GM15510 (cell line): Measurements from ENCODE around the gene SCP2.

Source experiments
- POLR2A ChIP-seq: IDR thresholded peaks from 3 replicates; pipeline ENCODE4 v1.6.1; 2011; ENCODE audit warnings: borderline replicate concordance; ENCODE audit not compliant: insufficient read length; ENCODE audit errors: extremely low read depth

The SCP2 gene

GRCh38 chr1:52994656-52995055 is 67.6 kb downstream of the SCP2 start:
- TF ChIP-seq POLR2A, result no peak

GRCh38 chr1:52996653-52997052 is 69.6 kb downstream of the SCP2 start:
- no peak for TF ChIP-seq POLR2A

- TF ChIP-seq POLR2A, result no peak
Observed at GRCh38 chr1:53001128-53001527, 74.1 kb downstream of the SCP2 start.

GRCh38 chr1:53011175-53011574 is 84.1 kb downstream of the SCP2 start:
- no peak for TF ChIP-seq POLR2A

GRCh38 chr1:53014791-53015507 is 87.9 kb downstream of the SCP2 start:
- peak; percentile 46 for TF ChIP-seq POLR2A

GRCh38 chr1:53015508-53015860 is 88.4 kb downstream of the SCP2 start:
- no peak for TF ChIP-seq POLR2A

- no peak for TF ChIP-seq POLR2A
Observed at GRCh38 chr1:53016705-53017104, 89.6 kb downstream of the SCP2 start.

GRCh38 chr1:53020588-53020987 is 93.5 kb downstream of the SCP2 start:
- no peak for TF ChIP-seq POLR2A

- TF ChIP-seq POLR2A, result no peak
Observed at GRCh38 chr1:53022179-53022578, 95.1 kb downstream of the SCP2 start.

GRCh38 chr1:53023546-53023945 is 96.5 kb downstream of the SCP2 start:
- TF ChIP-seq POLR2A, result no peak

- TF ChIP-seq POLR2A, result no peak
Observed at GRCh38 chr1:53024117-53024516, 97.0 kb downstream of the SCP2 start.

- TF ChIP-seq POLR2A, result no peak
Observed at GRCh38 chr1:53025034-53025768, 98.1 kb downstream of the SCP2 start.

GRCh38 chr1:53025769-53026112 is 98.7 kb downstream of the SCP2 start:
- TF ChIP-seq POLR2A, result no peak

- TF ChIP-seq POLR2A, result no peak
Observed at GRCh38 chr1:53026254-53026653, 99.2 kb downstream of the SCP2 start.

- no peak for TF ChIP-seq POLR2A
Observed at GRCh38 chr1:53031732-53032131, 104.7 kb downstream of the SCP2 start.

- no peak for TF ChIP-seq POLR2A
Observed at GRCh38 chr1:53037159-53037558, 110.1 kb downstream of the SCP2 start.
